Testis (tissue), 3 donors: ENCODE measurements around the gene CELF4. TPM values are rescaled to one million over a fixed set of nuclear protein-coding genes. Genes with fewer than 3 reads are reported as not detected.

Source experiments
- DNase-seq: peaks from one replicate; pipeline ENCODE4 v3.0.0-alpha.2; 2019
- H3K27ac ChIP-seq, 2 donors: fragments of 200-600 bp; sonication (generic); one replicate each; pipeline ENCODE4 v1.5.1; 2019
- H3K27me3 ChIP-seq: fragments of 200-600 bp; sonication (generic); one replicate; pipeline ENCODE4 v1.5.1; 2019
- H3K36me3 ChIP-seq: fragments of 200-600 bp; sonication (generic); one replicate; pipeline ENCODE4 v1.5.1; 2017; ENCODE audit warnings: low read depth; ENCODE audit errors: missing control alignments
- H3K4me1 ChIP-seq: fragments of 200-600 bp; sonication (generic); one replicate; pipeline ENCODE4 v1.5.1; 2019
- H3K4me3 ChIP-seq, 2 donors: fragments of 200-600 bp; sonication (generic); one replicate each; pipeline ENCODE4 v1.5.1; 2017 to 2019
- H3K9me3 ChIP-seq: fragments of 200-600 bp; sonication (generic); one replicate; pipeline ENCODE4 v1.5.1; 2017
- POLR2A ChIP-seq: fragments of 450-650 bp; IDR thresholded peaks from one replicate; pipeline ENCODE4 v1.6.1; 2017; ENCODE audit warnings: antibody characterized with exemption, mild to moderate bottlenecking, moderate library complexity
- WGBS, 2 donors: methylation state at CpG; one replicate each; pipeline ENCODE4 v1.1.5; 2018; 5-methylcytosine and 5-hydroxymethylcytosine counted together
- intact Hi-C: fragments of 100-400 bp; cut with DNase I; formaldehyde crosslinking; loops from one replicate; pipeline ENCODE4 v1.15.1; 2023; ENCODE audit warnings: low total_unique reads
- polyA plus RNA-seq: library from polyadenylated mRNA; stranded (reverse); fragments of 350-450 nt; fragmentation: Illumina TruSeq; extraction: RNeasy Lipid Tissue Mini Kit (QIAGEN cat#74804); gene quantifications from one replicate; pipeline ENCODE4 v1.2.3, GENCODE V29; 2014; ENCODE audit warnings: low read depth, low replicate concordance; ENCODE audit not compliant: insufficient read depth
- total RNA-seq, 2 donors: library from RNA; depleted of rRNA; stranded (reverse); fragments of >200 nt; gene quantifications; one replicate each; pipeline ENCODE4 v1.2.3, GENCODE V29; 2016
- TF ChIP-seq, protein P1 (sequence below), 3 experiments: fragments of 450-650 bp in 2 of 3; fragments of 200-600 bp in 1 of 3; sonication (generic) in 1 of 3; IDR thresholded peaks; one replicate each; pipeline ENCODE4 v1.5.1; 2016 to 2019; ENCODE audit warnings: antibody characterized with exemption in 3 of 3, mild to moderate bottlenecking in 2 of 3, moderate library complexity in 1 of 3

The CELF4 gene
- total and polyA plus RNA-seq, 3 donors from 2014 or later: 3.9 to 6.3 (median 4.8) TPM

DNA sequence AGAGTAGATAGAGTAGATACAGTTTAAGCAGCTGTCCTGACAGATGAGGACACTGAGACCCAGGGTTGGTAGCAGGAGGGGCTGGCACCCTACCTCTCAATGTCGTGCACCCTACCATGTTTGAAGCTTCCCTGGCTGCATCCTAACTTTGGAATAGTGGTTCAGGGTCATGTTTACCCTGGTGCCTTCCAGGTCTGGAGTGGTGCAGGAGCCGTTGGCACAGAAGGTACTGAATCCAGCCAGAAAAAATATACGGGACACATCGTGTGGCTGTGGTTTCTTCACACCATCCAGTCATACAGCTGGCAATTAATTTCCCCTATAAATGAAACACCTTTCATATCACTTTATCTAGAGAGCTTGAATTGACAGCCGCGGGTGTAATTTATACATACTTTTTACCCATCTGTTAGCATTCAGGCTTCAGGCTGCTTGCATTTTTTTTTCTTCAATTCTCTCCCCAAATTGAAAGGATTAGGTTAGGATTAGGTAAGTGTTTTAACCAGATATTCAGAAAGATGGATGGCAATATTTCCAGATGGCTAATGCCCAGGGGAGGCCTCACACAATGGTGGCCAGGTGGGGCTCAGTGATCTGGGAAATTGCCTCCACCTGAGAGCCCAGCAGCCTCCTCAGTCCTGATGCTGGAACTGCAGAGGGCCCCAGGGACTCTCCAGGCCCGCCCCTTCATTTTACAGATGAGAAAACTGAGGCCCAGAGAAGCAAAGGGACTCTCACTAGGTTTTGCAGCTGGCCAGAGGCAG, 127.0 kb downstream of the CELF4 start:
- no peak overlapping the region for H3K27ac ChIP-seq
- H3K9me3 ChIP-seq: no peaks in the 10 kb centered on the region
- 86 to 91% methylated on average over 7 of the region's 7 CpGs for WGBS, 2 donors
- intact Hi-C loops: no loop called here
- no peak overlapping the region for H3K4me3 ChIP-seq
- H3K27me3 ChIP-seq: no peaks in the 10 kb centered on the region
- DNase-seq: no peak
- H3K36me3 ChIP-seq: no peaks in the 10 kb centered on the region
- no peaks in the 10 kb centered on the region for H3K4me1 ChIP-seq
- TF ChIP-seq POLR2A: no peak
- TF ChIP-seq, protein P1, sequence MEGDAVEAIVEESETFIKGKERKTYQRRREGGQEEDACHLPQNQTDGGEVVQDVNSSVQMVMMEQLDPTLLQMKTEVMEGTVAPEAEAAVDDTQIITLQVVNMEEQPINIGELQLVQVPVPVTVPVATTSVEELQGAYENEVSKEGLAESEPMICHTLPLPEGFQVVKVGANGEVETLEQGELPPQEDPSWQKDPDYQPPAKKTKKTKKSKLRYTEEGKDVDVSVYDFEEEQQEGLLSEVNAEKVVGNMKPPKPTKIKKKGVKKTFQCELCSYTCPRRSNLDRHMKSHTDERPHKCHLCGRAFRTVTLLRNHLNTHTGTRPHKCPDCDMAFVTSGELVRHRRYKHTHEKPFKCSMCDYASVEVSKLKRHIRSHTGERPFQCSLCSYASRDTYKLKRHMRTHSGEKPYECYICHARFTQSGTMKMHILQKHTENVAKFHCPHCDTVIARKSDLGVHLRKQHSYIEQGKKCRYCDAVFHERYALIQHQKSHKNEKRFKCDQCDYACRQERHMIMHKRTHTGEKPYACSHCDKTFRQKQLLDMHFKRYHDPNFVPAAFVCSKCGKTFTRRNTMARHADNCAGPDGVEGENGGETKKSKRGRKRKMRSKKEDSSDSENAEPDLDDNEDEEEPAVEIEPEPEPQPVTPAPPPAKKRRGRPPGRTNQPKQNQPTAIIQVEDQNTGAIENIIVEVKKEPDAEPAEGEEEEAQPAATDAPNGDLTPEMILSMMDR (IDR thresholded peaks at IDR 0.05): no peak

DNA sequence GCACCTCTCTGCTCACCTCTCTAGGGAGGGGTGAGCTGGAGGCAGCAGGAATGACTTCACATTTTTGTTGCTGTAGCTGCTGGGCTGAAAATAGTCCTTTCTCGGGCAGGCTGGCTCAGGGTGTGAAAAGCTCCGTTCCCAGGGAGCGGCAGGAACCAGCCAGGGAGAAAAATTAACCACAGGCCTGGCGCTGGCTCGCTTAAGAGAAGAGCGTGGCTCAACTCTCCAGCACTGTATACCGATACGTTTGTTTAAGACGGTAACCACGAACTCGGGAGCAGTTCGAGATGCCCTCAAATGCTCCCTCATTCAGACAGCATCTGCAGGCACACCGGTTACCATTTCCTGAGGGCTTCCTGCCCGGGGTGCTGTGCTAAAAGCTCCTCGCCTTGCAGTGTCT, 129.6 kb downstream of the CELF4 start:
- no peaks in the 10 kb centered on the region for H3K36me3 ChIP-seq
- H3K9me3 ChIP-seq: no peaks in the 10 kb centered on the region
- TF ChIP-seq, protein P1 (IDR thresholded peaks at IDR 0.05): no peak
- no peak for TF ChIP-seq POLR2A
- H3K4me3 ChIP-seq: no peak overlapping the region
- no peak for DNase-seq
- no peak overlapping the region for H3K27ac ChIP-seq
- no peaks in the 10 kb centered on the region for H3K27me3 ChIP-seq
- intact Hi-C loops: no loop called here
- H3K4me1 ChIP-seq: no peaks in the 10 kb centered on the region
- whole genome bisulfite sequencing, 2 donors: 73 to 79% methylated on average over 15 of the region's 15 CpGs

DNA sequence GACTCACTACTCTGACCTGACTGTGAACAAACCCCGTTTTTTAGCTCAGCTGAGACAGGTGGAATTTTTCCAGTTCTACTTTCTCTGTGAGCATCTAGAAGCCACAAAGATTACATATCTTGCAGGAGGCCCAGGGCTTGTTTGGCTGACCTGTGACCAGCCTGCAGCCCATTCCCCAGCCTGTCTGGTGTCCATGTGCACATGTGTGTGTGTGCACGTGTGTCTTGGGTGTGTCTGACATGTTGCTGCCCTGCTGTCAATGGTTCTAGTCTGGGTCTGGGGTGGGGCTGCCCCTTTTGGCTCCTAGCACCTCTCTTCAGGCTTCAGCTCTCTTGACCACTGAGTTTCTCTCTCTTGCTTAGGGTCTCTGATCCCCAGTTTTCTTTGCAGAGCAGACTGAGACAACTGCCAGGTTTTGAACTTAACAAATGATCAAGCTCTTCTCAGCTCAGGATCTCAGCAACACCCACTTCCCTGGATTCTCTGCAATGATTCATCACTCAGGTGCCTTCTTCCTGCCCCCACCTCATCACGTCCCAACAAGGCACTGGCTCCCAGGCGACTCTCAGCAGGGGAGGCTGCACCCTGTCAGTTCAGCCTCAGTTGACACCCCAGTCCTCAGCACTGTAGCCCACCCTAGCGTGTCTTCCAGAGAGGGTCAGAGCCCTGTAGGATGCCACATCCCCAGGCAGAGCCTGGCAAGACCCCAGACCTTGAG, 130.3 kb downstream of the CELF4 start:
- no peaks in the 10 kb centered on the region for H3K4me1 ChIP-seq
- H3K27me3 ChIP-seq: no peaks in the 10 kb centered on the region
- H3K9me3 ChIP-seq: no peaks in the 10 kb centered on the region
- no peak overlapping the region for H3K27ac ChIP-seq
- no peak for DNase-seq
- WGBS, 2 donors: 83% methylated on average over 3 to 5 of the region's 5 CpGs
- intact Hi-C loops: no loop called here
- TF ChIP-seq POLR2A: no peak
- TF ChIP-seq, protein P1 (IDR thresholded peaks at IDR 0.05): no peak
- no peak overlapping the region for H3K4me3 ChIP-seq
- H3K36me3 ChIP-seq: no peaks in the 10 kb centered on the region

DNA sequence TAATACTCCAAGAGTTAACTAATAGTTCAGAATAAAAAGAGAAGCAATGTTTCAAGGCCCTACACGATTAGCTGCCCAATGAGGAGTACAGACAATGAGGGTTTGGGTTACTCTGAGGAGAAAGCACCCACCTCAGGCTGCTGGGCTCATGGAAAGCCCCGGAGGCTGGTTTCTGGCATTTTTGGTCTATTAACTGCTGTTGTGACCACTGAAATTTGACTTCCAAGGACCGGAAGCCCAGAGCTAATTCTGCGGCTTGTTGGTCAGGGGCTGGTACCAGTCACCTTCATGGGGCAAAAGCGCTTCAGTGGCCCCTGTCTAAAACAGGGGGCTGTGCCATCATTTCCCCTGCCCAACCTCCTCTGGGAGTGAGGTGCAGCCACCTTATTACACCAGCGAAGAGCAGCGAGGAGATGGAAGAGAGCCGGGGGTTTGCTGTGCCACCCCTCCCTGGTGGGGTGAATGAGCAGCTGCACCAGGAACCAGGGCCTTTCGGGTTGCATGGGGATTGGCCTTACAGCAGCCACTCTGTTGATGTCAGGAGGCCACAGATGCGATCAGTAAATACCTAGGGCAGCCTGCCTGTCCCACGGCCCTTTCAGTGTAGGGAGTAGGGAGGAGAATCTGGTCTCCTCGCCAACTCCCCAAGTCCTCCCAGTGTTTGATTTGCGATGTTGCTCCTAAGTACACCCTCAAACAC, 131.3 kb downstream of the CELF4 start:
- TF ChIP-seq, protein P1 (IDR thresholded peaks at IDR 0.05): no peak
- no peak for TF ChIP-seq POLR2A
- 84 to 87% methylated on average over 10 to 13 of the region's 13 CpGs for WGBS, 2 donors
- Histone ChIP-seq H3K4me1 (no peaks in the 10 kb centered on the region), H3K36me3 (no peaks in the 10 kb centered on the region), H3K27me3 (no peaks in the 10 kb centered on the region), H3K27ac (no peak overlapping the region), H3K4me3 (no peak overlapping the region), H3K9me3 (no peaks in the 10 kb centered on the region)
- DNase-seq: no peak
- intact Hi-C loops: no loop called here
